ENCODE data around the gene BAHCC1.

Gene BAHCC1

DNA sequence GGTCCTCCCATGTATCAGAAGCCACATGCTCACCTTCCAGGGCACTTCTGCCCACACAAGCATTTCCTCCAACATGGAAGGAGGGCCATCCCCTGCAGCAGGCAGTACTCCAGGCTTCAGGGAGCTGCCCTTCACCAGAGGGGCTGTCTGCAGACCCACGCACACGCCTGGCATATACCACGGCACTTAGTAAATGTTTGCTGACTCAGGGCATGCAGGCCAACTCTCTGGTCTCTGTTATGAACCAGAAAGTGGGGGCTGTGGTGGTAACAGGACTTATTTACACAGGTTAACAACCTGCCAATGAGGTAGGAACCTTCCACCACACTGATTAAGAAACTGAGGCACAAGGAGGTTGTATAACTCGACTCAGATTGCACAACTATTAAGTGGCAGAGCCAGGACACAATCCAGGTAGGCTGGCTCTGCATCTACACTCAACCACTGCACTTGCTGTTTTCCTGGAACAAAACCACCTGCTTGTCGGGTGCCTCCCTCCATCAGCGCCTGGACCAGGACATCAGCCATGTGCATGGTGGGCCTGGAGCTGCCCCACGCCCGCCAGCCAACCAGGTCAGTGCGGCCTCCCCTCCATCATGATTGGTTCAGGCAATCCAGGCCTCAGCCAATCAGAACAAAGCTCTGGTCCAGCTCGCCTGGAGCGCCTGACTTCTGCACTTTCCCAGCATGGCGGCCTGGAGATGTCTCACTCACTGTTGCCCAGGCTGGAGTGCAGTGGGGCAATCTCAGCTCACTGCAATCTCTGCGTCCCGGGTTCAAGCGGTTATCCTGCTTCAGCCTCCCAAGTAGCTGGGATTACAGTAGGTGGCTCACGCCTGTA, 98.2 kb downstream of the BAHCC1 start:
- DNase-seq (ENCODE audit: low read depth, low spot score): no peak

- no peak for DNase-seq (ENCODE audit: low read depth, low spot score)
These were observed 99.5 kb downstream of the BAHCC1 start for GRCh38 chr17:81494626-81495377.

- DNase-seq (ENCODE audit: low read depth, low spot score): no peak
These were observed 103.8 kb downstream of the BAHCC1 start for GRCh38 chr17:81498953-81499600.

DNA sequence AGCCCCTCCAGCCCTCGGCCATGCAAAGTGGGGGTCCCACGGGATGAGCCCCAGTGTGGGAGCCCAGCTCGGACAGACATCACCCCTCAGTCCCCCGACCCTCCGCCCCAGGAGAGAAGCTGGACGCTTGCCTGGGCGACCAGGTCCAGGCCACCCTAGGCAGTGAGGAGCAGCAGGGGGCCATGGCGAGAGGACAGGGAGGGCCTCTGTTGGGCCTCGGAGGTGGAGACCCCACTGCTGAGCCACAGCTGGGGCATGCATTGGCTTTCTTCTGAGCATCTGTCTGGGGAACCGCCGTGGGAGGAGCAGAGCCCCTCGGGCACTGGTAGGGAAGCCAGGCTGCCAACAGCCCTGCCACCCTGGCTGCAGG, 104.3 kb downstream of the BAHCC1 start:
- no peak for DNase-seq (ENCODE audit: low read depth, low spot score)

DNA sequence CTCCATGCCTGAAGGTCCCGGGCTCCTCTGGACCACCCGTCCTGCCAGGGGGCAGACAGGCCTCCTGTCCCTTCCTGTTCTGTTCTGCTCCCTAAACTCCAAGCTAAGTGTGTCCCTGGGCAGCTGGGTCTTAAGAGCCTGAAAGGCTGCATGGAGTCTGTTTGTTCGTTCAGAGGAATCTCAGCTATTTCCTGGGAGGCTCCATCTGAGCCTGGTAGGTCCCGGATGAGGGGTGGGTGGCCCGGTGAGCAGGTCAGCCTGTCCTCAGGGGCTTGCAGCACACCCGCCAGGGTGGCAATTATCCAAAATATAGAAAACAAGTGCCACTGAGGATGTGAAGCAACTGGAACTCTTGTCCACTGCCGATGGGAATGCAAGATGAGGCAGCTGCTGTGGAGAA, 104.8 kb downstream of the BAHCC1 start:
- no peak for DNase-seq (ENCODE audit: low read depth, low spot score)

DNA sequence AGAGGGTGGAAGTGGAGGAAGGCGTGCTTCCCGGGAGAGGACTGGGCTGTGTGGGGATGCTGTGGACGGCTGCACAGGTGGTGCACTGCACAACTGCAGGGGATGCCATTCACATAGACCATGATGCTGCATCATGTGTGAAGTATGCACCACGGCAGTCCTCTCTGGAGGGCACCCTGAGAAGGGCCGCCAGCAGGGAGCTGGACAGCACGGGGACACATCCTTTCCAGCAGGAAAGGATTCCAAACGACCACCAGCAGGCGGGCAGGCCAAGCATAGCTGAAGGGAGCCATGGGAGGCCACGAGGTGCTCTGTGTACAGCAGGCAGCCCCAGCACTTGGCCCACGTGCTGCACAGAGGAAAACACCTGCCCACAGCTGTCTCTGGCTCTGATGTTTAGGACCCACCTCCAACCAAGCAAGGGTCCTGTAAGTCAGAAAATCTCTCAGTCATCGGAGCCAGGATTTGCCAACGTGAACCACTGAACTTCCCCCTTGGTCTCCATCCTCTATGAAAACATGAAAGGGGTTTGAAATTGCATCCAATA, 107.3 kb downstream of the BAHCC1 start:
- no peak for DNase-seq (ENCODE audit: low read depth, low spot score)

DNA sequence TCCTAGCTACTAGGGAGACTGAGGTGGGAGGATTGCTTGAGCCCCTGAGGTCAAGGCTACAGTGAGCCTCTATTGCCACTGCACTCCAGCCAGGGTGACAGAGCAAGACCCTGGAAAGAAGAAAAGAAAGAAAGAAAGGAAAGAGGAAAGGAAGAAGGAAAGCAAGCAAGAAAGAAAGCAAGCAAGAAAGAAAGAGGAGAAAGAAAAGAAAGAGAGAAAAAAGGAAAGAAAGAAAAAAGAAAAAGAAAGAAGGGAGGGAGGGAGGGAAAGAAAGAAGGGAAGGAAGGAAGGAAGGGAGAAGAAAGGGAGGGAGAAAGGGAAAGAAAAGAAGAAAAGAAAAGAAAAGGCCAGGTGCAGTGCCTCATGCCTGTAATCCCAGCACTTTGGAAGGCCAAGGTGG, 108.4 kb downstream of the BAHCC1 start:
- DNase-seq (ENCODE audit: low read depth, low spot score): no peak

DNA sequence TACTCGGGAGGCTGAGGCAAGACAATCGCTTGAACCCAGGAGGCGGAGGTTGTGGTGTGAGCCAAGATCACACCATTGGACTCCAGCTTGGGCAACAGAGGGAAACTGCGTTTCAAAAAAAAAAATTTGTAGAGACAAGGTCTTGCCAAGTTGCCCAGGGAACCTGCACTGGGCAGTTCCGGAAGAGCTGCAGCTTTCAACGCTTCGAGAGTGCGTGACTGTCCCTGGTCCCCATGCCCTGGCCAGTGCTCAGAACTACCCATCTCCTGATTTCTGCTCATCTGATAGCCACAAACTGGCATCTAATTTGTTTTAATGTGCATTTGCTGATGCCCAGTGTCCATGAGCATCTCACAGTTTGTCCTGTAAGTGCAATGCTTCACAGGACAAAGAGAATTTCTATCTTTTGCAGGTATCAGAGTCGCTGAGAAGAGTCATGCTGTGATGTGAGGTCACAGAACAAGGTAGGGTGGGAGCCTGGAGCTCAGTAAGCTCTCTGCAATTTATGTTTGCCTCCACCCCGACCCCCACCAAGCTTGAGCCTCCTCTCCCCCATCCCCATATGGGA, 113.5 kb downstream of the BAHCC1 start:
- DNase-seq (ENCODE audit: low read depth, low spot score): no peak

DNA sequence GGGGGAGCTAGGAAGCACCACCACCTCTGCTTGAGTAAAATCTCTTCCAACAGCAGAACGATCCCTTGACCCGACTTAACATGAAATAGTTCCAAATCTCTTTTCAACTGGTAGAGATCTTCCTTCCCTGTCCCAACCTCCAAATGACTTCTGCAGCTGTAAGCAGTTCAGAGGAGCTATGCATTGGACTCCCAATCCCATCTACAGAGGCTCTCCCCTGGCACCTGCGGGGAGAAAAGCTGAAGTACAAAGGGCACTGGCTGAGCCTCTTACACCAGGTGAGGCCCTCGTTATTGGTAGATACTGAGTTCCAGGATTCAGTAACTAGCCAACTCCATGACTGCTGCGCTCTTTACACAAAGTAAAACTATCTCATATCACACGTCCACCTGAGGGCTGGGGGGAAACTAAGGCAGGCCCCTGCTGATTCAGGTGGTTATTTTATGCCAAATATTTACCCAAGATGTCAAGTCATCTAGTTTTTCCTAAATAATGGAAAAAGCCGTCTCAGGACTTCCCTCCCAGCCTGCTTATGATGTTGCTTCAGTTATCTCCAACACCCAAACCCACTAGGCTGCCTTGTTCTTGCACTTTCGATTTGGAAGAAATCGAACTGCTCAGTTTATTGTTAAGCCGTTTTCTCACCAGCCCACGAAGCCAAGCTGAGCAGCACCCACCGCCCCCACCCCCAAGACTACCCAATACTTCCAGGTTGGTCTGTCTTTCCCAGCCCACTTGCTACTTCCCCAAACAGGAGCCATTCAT, 114.1 kb downstream of the BAHCC1 start:
- no peak for DNase-seq (ENCODE audit: low read depth, low spot score)

DNA sequence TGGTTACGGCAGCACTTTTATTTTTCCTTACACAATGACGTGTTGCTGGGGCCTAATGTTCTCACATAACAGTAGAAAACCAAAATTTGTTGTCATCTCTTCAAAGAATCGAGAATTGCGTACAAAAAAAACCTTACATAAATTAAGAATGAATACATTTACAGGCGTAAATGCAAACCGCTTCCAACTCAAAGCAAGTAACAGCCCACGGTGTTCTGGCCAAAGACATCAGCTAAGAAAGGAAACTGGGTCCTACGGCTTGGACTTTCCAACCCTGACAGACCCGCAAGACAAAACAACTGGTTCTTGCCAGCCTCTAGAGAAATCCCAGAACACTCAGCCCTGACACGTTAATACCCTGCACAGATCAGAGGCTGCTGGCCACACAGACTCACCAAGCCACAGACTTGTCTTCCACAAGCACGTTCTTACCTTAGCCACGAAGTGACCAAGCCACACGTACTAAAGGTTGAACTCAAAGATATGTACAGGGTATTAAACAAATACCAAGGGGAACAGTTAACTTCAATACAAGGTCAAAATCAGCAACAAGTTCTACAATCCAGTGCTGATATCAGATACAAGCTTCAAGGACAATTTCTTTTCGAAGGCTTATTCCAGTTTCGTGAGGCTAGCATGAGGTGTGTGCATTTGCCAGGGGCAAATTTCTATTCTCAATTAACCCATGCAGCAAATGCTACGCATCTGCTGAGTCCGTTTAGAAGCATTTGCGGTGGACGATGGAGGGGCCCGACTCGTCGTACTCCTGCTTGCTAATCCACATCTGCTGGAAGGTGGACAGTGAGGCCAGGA, 114.9 kb downstream of the BAHCC1 start:
- no peak for DNase-seq (ENCODE audit: low read depth, low spot score)

GRCh38 chr17:81510785-81511553, 115.7 kb downstream of the BAHCC1 start:
- DNase-seq (ENCODE audit: low read depth, low spot score): no peak

DNA sequence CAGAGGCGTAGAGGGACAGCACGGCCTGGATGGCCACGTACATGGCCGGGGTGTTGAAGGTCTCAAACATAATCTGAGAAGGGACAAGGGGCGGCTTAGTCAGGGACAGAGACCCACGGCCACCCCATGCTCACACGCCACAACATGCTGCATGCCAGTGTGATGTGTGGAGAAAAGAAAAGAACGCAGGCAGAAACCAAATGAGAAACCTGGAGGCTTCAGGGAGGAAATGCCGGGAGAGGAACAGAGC, 116.2 kb downstream of the BAHCC1 start:
- no peak for DNase-seq (ENCODE audit: low read depth, low spot score)

DNA sequence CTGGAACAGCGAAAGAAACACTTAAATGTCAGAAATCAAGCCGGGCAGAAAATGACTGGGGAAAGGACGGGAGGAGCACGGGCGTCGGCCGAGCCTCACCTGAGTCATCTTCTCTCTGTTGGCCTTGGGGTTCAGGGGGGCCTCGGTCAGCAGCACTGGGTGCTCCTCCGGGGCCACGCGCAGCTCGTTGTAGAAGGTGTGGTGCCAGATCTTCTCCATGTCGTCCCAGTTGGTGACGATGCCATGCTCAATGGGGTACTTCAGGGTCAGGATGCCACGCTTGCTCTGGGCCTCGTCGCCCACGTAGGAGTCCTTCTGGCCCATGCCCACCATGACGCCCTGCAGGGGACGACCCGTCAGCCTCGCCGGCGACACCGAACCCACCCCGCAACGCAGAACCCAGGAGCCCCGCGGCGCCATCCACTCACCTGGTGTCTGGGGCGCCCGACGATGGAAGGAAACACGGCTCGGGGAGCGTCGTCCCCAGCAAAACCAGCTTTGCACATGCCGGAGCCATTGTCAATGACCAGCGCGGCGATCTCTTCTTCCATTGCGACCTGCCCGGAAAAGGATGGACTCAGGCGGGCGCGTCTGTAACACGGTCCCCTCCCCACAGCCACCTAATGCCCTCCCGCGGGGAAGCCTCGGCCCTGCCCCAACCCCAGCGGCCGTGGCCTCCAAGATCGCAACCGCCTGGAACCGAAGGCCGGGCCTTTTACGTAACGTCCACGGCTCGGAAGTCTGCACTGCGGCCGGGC, 116.7 kb downstream of the BAHCC1 start:
- DNase-seq (ENCODE audit: low read depth, low spot score): no peak

GRCh38 chr17:81512562-81513371, 117.5 kb downstream of the BAHCC1 start, which contains the start of gene ACTG1:
Gene ACTG1 (minus strand): TSS chr17:81512799. CDS start chr17:81512354, 445 bp downstream.
- peak; percentile 59 for DNase-seq (ENCODE audit: low read depth, low spot score)

GRCh38 chr17:81513372-81513752, 118.1 kb downstream of the BAHCC1 start:
- DNase-seq (ENCODE audit: low read depth, low spot score): no peak

- DNase-seq (ENCODE audit: low read depth, low spot score): no peak
These were observed 118.7 kb downstream of the BAHCC1 start for GRCh38 chr17:81513753-81514488.

DNA sequence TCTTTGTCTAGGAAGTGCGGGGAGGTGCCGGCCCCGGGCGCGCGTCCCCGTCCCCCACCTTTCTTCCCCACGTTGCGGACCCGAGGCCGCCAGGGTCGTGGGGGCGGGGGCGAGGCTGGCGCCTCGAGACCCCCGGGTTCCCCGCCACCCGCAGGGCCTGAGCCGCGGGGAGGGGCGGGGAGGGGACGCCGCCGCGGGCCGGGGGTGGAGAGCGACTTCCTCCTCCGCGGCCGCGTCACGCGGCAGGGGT, 119.2 kb downstream of the BAHCC1 start:
- no peak for DNase-seq (ENCODE audit: low read depth, low spot score)
